Colonic mucosa (tissue), 4 donors: ENCODE data around the gene FMN1. TPM values are rescaled to one million over a fixed set of nuclear protein-coding genes. Genes with fewer than 3 reads are reported as not detected.

Experiments
- DNase-seq: peaks from one replicate; pipeline ENCODE4 v3.0.0-alpha.2; 2020
- H3K27ac ChIP-seq: fragments of 200-600 bp; one replicate; pipeline ENCODE4 v1.8.0; 2021
- H3K27me3 ChIP-seq: fragments of 200-600 bp; one replicate; pipeline ENCODE4 v1.8.0; 2021
- H3K36me3 ChIP-seq: fragments of 200-600 bp; one replicate; pipeline ENCODE4 v1.8.0; 2021
- H3K4me1 ChIP-seq: fragments of 200-600 bp; one replicate; pipeline ENCODE4 v1.8.0; 2021; ENCODE audit warnings: mild to moderate bottlenecking
- H3K4me3 ChIP-seq: fragments of 200-600 bp; one replicate; pipeline ENCODE4 v1.8.0; 2021
- H3K9ac ChIP-seq, 2 donors: one replicate each; pipeline ENCODE4 v1.7.0; 2013; ENCODE audit warnings: control low read depth in 2 of 2, low read depth in 2 of 2, low read length in 2 of 2
- H3K9me3 ChIP-seq: fragments of 200-600 bp; one replicate; pipeline ENCODE4 v1.8.0; 2021
- intact Hi-C: fragments of 100-400 bp; cut with DNase I; formaldehyde crosslinking; loops from one replicate; pipeline ENCODE4 v1.14.1; 2022
- total RNA-seq, 2 donors: library from RNA; stranded (reverse); fragmentation: NEBNext Ultra II Directional in 1 of 2; extraction: Animal tissue kit (Norgen Biotek cat#: 25700) in 1 of 2; gene quantifications; one replicate each; pipeline ENCODE4 v1.2.1, GENCODE V29; 2021
- TF ChIP-seq, protein P1 (sequence below): fragments of 200-600 bp; IDR thresholded peaks from one replicate; pipeline ENCODE4 v1.8.0; 2022; ENCODE audit warnings: antibody characterized with exemption, mild to moderate bottlenecking
- donor health status: healthy.
- donor health status: DM: no; HTN: no; CAD: no.
- donor health status: DM: no; HTN: no; CAD: no.

Gene FMN1
- total RNA-seq, 2 donors from 2014 or later: 23.5 to 32.0 TPM

DNA sequence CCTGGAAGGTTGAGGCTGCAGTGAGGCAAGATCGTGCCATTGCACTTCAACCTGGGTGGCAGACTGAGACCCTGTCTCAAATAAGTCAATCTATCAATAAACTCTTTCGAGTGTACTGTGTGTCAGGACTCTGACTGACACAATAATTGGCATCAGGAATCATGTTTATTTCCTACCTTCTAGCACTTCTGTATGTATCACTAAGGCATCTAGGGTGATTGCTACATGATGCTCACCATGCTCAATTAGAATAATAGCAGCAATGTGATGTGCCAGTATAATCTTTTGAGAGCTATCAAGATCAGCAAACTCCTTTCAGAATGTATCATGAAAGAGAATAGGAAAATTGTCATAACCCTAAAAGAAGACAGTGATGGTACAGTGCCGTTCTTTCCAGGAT lies 95.3 kb downstream of the FMN1 start:
- intact Hi-C loops: no loop called here
- H3K4me3 ChIP-seq: no peak overlapping the region
- no peaks in the 10 kb centered on the region for H3K36me3 ChIP-seq
- H3K4me1 ChIP-seq: no peaks in the 10 kb centered on the region
- DNase-seq: no peak
- no peak overlapping the region for H3K9ac ChIP-seq
- TF ChIP-seq, protein P1, sequence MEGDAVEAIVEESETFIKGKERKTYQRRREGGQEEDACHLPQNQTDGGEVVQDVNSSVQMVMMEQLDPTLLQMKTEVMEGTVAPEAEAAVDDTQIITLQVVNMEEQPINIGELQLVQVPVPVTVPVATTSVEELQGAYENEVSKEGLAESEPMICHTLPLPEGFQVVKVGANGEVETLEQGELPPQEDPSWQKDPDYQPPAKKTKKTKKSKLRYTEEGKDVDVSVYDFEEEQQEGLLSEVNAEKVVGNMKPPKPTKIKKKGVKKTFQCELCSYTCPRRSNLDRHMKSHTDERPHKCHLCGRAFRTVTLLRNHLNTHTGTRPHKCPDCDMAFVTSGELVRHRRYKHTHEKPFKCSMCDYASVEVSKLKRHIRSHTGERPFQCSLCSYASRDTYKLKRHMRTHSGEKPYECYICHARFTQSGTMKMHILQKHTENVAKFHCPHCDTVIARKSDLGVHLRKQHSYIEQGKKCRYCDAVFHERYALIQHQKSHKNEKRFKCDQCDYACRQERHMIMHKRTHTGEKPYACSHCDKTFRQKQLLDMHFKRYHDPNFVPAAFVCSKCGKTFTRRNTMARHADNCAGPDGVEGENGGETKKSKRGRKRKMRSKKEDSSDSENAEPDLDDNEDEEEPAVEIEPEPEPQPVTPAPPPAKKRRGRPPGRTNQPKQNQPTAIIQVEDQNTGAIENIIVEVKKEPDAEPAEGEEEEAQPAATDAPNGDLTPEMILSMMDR: no peak
- H3K9me3 ChIP-seq: no peaks in the 10 kb centered on the region
- no peak overlapping the region for H3K27ac ChIP-seq
- no peaks in the 10 kb centered on the region for H3K27me3 ChIP-seq

DNA sequence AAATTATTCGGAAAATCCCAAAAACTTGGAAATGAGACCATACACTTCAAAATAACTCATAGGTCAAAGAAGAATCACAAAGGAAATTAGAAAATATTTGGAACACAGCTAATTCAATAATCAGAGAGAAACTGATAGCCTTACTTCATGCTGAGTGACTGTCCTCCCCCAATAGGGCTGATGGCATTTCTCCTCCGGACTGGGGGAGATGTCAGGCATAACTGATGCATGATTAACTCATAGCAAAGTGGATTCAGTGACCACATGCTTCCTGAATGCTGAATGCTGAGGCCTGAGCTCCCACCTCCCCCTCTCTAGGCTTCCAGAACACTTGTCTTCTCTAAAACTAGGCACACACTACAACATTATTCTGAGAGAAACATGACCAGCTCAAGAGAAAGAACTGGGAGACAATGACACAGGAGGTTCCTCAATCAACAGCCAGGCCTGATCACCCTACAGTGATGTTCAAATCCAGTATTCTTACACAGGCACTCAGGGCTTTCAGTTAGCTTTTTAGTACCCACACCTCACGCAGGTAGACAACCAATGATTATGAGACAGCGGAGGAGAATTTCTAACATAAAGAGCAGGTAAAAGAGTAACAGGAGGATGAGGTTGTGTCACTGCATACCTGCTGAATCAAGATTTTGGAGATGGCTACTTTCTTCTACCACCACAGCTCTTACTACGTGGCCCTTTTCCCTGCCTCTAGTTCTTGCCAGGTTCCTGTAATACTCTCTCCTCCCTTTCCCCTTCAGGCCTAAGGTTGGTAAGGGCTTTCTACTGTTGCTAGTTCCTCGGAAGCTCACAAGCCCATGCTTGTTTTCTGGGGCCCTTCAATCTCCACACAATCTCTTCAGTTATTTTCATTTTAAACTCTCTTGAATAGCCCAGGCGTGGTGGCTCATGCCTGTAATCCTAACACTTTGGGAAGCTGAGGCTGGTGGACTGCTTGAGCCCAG lies 96.1 kb downstream of the FMN1 start:
- Histone ChIP-seq H3K4me1 (no peaks in the 10 kb centered on the region), H3K27ac (no peak overlapping the region), H3K27me3 (no peaks in the 10 kb centered on the region), H3K36me3 (no peaks in the 10 kb centered on the region), H3K9me3 (no peaks in the 10 kb centered on the region), H3K4me3 (no peak overlapping the region), H3K9ac (no peak overlapping the region)
- no peak for DNase-seq
- TF ChIP-seq, protein P1: no peak
- intact Hi-C loops: no loop called here

DNA sequence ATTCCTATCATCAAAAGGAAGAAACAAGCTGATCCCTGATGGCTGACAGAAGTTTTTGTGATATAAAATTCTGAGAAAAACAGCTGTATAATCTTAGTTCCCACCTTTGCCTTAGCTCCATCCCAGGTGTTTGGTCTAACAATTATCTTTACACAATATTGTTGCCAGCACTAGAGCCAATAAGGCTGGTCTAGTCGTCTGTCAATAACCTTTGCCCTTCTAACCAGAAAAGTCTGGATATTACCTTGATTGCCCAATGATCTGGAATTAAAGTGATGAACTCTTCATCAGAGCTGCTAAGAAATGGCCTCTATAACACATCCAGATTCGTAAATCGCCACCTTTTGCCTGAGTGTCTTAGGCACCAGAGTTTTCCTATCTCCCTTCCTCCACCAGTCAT lies 98.4 kb downstream of the FMN1 start:
- H3K36me3 ChIP-seq: no peaks in the 10 kb centered on the region
- intact Hi-C loops: no loop called here
- H3K4me3 ChIP-seq: no peak overlapping the region
- DNase-seq: no peak
- no peaks in the 10 kb centered on the region for H3K27me3 ChIP-seq
- H3K9me3 ChIP-seq: no peaks in the 10 kb centered on the region
- H3K9ac ChIP-seq: no peak overlapping the region
- no peak overlapping the region for H3K27ac ChIP-seq
- TF ChIP-seq, protein P1: no peak
- H3K4me1 ChIP-seq: peaks cover 8% of the 10 kb centered on the region

DNA sequence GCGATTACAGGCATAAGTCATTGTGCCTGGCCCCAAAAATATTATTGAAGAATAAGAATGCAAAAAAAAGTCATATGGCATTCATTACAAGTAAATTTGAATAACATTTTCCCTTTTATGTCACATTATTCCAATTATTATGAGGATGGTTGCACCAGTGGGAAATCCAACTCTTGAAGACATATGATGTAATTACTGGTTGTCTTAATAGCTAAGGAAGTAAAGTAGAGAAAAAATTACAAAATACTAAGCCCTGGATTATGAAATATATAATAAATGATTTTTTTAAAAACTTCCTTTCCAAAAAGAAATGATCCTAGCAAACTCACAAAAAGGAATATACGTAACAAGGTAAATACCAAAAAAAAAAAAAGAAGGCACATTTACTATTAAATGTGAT lies 98.9 kb downstream of the FMN1 start:
- intact Hi-C loops: no loop called here
- TF ChIP-seq, protein P1: no peak

DNA sequence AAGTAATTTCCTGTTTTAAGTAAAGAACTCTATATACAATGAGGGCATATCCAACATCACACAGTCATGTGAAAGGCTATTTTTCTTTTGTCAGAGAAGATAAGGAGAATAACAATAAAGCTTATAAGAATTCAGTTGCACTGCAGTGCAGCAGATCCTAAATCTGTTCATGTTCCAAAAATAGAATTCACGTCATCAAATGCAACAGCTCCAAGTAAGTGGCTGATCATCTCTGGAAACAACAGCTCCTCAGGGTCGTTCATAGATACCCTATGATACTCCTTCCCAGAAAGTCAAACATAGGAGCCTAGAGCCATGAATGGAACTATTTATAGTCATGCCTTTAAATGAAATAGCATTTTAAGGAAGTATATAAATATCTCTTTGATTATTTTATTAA lies 100.2 kb downstream of the FMN1 start:
- no peaks in the 10 kb centered on the region for H3K27me3 ChIP-seq
- no peak overlapping the region for H3K9ac ChIP-seq
- TF ChIP-seq, protein P1: no peak
- no peaks in the 10 kb centered on the region for H3K36me3 ChIP-seq
- no peak overlapping the region for H3K4me3 ChIP-seq
- intact Hi-C loops: no loop called here
- DNase-seq: no peak
- peaks cover 8% of the 10 kb centered on the region for H3K4me1 ChIP-seq
- H3K27ac ChIP-seq: no peak overlapping the region
- no peaks in the 10 kb centered on the region for H3K9me3 ChIP-seq

More for the DNA sequence above, 98.9 kb downstream of the FMN1 start:
- no peak overlapping the region for H3K4me3 ChIP-seq
- H3K9me3 ChIP-seq: no peaks in the 10 kb centered on the region
- no peaks in the 10 kb centered on the region for H3K36me3 ChIP-seq
- H3K27me3 ChIP-seq: no peaks in the 10 kb centered on the region
- H3K4me1 ChIP-seq: peaks cover 8% of the 10 kb centered on the region
- no peak for DNase-seq
- H3K9ac ChIP-seq: no peak overlapping the region
- no peak overlapping the region for H3K27ac ChIP-seq
